Thoracic aorta (tissue), 2 donors: Measurements from ENCODE around the gene CYP24A1. TPM values are rescaled to one million over a fixed set of nuclear protein-coding genes. Genes with fewer than 3 reads are reported as not detected.

Experiments
- ATAC-seq: fragments of 150-250 bp; one replicate; pipeline ENCODE4 v1.8.0; 2017; ENCODE audit warnings: low read depth; ENCODE audit not compliant: insufficient number of reproducible peaks, low FRiP score
- DNase-seq: peaks from one replicate; pipeline ENCODE4 v3.0.0-alpha.2; 2020; ENCODE audit warnings: low spot score
- H3K27ac ChIP-seq, 2 donors: fragments of 200-600 bp; sonication (generic); 1 replicate in 1 of 2; 2 replicates in 1 of 2; pipeline ENCODE4 v1.5.1; 2016; ENCODE audit warnings: mild to moderate bottlenecking in 2 of 2, moderate library complexity in 2 of 2
- H3K27me3 ChIP-seq: fragments of 200-600 bp; sonication (generic); replicated peaks from 2 replicates; pipeline ENCODE4 v1.6.0; 2016; ENCODE audit warnings: mild to moderate bottlenecking; ENCODE audit not compliant: insufficient read depth
- H3K36me3 ChIP-seq: fragments of 200-600 bp; sonication (generic); one replicate; pipeline ENCODE4 v1.5.1; 2016
- H3K4me1 ChIP-seq, 2 donors: fragments of 200-600 bp; sonication (generic); 1 replicate in 1 of 2; 2 replicates in 1 of 2; pipeline versions ENCODE4 v1.5.1 to v1.6.0; 2016; ENCODE audit warnings: low read depth in 2 of 2, mild to moderate bottlenecking in 1 of 2; ENCODE audit not compliant: control insufficient read depth in 1 of 2
- H3K4me3 ChIP-seq: fragments of 200-600 bp; sonication (generic); 2 replicates; pipeline ENCODE4 v1.5.1; 2016; ENCODE audit warnings: mild to moderate bottlenecking
- H3K9me3 ChIP-seq: fragments of 200-600 bp; sonication (generic); 2 replicates; pipeline ENCODE4 v1.5.1; 2016
- CTCF ChIP-seq: fragments of 200-600 bp; sonication (generic); IDR thresholded peaks from one replicate; pipeline ENCODE4 v1.5.1; 2019; ENCODE audit warnings: antibody characterized with exemption
- total RNA-seq, 2 donors: library from RNA; depleted of rRNA; stranded (reverse); fragments of >200 nt; gene quantifications; one replicate each; pipeline versions ENCODE4 v1.1.0 to v1.2.3, GENCODE V29; 2016

The CYP24A1 gene
- total RNA-seq, 2 donors from 2014 or later: not detected

DNA sequence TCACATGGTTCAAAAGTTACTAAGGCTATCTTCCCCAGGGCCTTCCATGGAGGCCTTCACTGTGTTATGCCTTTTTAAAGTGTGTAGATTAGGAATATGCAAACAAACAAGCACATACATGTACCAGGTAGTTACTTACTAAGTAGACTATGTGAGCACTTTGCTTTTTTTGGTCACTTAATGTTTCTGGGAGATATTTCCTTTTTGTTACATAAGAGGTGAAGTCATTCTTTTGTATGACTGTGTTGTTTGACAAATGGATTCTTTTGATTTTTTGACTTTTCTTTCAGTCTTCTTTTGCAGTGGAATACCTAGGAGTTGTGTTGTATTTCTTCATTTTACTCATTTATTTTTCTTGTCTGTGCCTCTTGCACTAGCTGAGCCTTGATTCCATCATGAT lies 63.7 kb downstream of the CYP24A1 start:
- Histone ChIP-seq H3K4me1 (no peaks in the 10 kb centered on the region), H3K4me3 (no peak overlapping the region), H3K36me3 (no peaks in the 10 kb centered on the region), H3K27ac (no peak overlapping the region), H3K27me3 (no peaks in the 10 kb centered on the region), H3K9me3 (no peaks in the 10 kb centered on the region)
- no peak for TF ChIP-seq CTCF
- DNase-seq (no peak), ATAC-seq (no peak)

- H3K27ac ChIP-seq: no peak overlapping the region
- ATAC-seq (no peak), DNase-seq (no peak)
- H3K4me1 ChIP-seq: no peaks in the 10 kb centered on the region
- no peak overlapping the region for H3K4me3 ChIP-seq
- H3K27me3 ChIP-seq: no peaks in the 10 kb centered on the region
- H3K9me3 ChIP-seq: no peaks in the 10 kb centered on the region
- no peaks in the 10 kb centered on the region for H3K36me3 ChIP-seq
- no peak for TF ChIP-seq CTCF
Observed at GRCh38 chr20:54108817-54109216, 65.0 kb downstream of the CYP24A1 start.

GRCh38 chr20:54108326-54108642 lies 65.5 kb downstream of the CYP24A1 start:
- ATAC-seq (no peak), DNase-seq (no peak)
- H3K27ac ChIP-seq: no peak overlapping the region
- no peaks in the 10 kb centered on the region for H3K9me3 ChIP-seq
- no peaks in the 10 kb centered on the region for H3K36me3 ChIP-seq
- H3K4me3 ChIP-seq: no peak overlapping the region
- TF ChIP-seq CTCF: no peak
- H3K4me1 ChIP-seq: no peaks in the 10 kb centered on the region
- H3K27me3 ChIP-seq: no peaks in the 10 kb centered on the region

DNA sequence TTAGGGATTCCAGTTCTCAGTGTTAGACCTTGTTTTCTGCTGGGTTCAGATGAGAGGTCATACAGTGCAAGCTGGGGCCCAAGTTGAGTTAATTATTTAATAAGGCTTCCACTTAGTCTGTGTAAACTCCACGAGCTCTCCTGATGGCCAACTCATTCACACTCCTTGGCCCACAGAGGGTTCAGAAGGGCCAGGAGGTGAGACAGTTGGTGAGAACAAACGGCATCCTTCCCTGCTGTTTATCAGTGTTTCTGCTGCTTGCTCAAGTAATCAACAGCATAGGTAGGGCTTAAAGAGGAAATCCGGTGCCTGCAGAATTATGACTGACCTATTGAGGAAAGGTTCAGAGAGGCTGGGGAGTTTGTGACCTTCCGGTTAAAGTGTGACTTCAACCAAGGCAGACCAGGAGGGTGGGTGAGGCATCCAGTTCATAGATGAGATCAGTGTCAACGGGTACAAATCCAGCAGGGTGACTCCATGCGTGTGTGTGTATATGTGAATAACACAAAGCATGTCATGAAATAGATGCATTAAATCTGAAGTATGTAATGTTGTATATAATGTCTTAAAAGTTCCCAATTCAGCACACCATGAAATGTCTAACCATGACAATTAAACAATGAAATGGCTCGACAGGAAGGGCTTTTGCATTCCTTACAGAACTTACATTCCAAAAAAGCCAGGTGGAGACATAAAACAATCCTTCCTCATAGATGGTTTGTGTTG lies 66.0 kb downstream of the CYP24A1 start:
- Histone ChIP-seq H3K27me3 (no peaks in the 10 kb centered on the region), H3K4me3 (no peak overlapping the region), H3K36me3 (no peaks in the 10 kb centered on the region), H3K27ac (no peak overlapping the region), H3K4me1 (no peaks in the 10 kb centered on the region), H3K9me3 (no peaks in the 10 kb centered on the region)
- DNase-seq: no peak
- no peak for TF ChIP-seq CTCF
- no peak for ATAC-seq

GRCh38 chr20:54107181-54107580 lies 66.6 kb downstream of the CYP24A1 start:
- H3K9me3 ChIP-seq: no peaks in the 10 kb centered on the region
- no peaks in the 10 kb centered on the region for H3K36me3 ChIP-seq
- H3K4me3 ChIP-seq: no peak overlapping the region
- TF ChIP-seq CTCF: no peak
- H3K27me3 ChIP-seq: no peaks in the 10 kb centered on the region
- DNase-seq (no peak), ATAC-seq (no peak)
- no peaks in the 10 kb centered on the region for H3K4me1 ChIP-seq
- H3K27ac ChIP-seq: no peak overlapping the region
